ENCODE results near the gene SPIRE2.

DNA sequence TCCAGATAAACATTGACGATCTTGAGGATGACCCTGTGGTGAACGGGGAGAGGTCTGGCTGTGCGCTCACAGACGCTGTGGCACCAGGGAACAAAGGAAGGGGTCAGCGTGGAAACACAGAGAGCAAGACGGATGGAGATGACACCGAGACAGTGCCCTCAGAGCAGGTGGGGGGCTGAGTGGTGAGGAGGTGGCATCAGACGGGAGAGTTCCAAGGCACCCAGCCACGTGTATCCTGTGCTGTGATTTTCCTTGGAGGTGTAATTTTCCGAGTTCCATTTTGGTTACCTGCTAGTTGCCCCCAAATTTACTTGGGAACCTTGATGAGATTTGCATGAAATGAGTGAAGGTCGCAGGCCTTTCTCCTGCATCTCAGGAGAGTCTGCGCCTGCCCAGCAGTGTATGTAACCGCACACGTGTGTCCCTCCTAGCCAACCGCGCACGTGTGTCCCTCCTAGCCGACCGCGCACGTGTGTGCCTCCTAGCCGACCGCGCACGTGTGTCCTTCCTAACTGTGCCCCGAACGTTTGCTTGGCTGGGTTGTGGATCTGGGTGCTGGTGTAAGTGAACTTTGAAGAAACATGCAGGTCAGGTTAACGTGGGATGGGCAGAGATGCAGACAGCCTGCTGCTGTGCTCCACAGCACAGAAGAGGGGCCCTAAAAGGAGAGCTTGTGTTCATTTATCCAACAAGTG is 55.2 kb downstream of the SPIRE2 start:
- TF ChIP-seq CTCF (IDR thresholded peaks at IDR 0.05; ENCODE audit: borderline replicate concordance, extremely low read depth, low read length, poor library complexity, severe bottlenecking): no peak
- no peak for TF ChIP-seq EZH2 (IDR thresholded peaks at IDR 0.05; ENCODE audit: borderline replicate concordance, low read depth, low read length, severe bottlenecking)
